Astrocyte (in vitro differentiated cells and primary cell): Measurements from ENCODE around the gene GSG1L. TPM values are rescaled to one million over a fixed set of nuclear protein-coding genes. Genes with fewer than 3 reads are reported as not detected.

Source experiments
- DNase-seq: peaks from one replicate; pipeline ENCODE4 v3.0.0-alpha.2; 2010; ENCODE audit warnings: low read depth
- FAIRE-seq: peaks from 2 replicates; lab custom pipeline; 2011; peaks lifted over from hg19 to GRCh38; lab: Jason Lieb, UNC
- H2AFZ ChIP-seq: 2 replicates; pipeline ENCODE4 v1.6.0; 2012; ENCODE audit warnings: low read depth, low read length, inconsistent platforms
- H3K27ac ChIP-seq: 2 replicates; pipeline ENCODE4 v1.5.1; 2011; ENCODE audit warnings: low read depth, low read length, inconsistent platforms
- H3K27me3 ChIP-seq: 2 replicates; pipeline ENCODE4 v1.6.0; 2011; ENCODE audit warnings: low read length, inconsistent platforms; ENCODE audit not compliant: insufficient read depth
- H3K36me3 ChIP-seq: 2 replicates; pipeline ENCODE4 v1.5.1; 2011; ENCODE audit warnings: low read length, inconsistent platforms; ENCODE audit not compliant: insufficient read depth
- H3K4me1 ChIP-seq: 2 replicates; pipeline ENCODE4 v1.5.1; 2011; ENCODE audit warnings: low read length, inconsistent platforms; ENCODE audit not compliant: insufficient read depth
- H3K4me2 ChIP-seq: 2 replicates; pipeline ENCODE4 v1.6.0; 2012; ENCODE audit warnings: low read length, inconsistent platforms
- H3K4me3 ChIP-seq: 2 replicates; pipeline ENCODE4 v1.5.1; 2011; ENCODE audit warnings: low read depth, mild to moderate bottlenecking, low read length, inconsistent platforms; ENCODE audit not compliant: insufficient read depth
- H3K79me2 ChIP-seq: 2 replicates; pipeline ENCODE4 v1.6.0; 2012; ENCODE audit warnings: mild to moderate bottlenecking, low read length, inconsistent platforms; ENCODE audit not compliant: insufficient read depth
- H3K9ac ChIP-seq: 2 replicates; pipeline ENCODE4 v1.6.0; 2012; ENCODE audit warnings: mild to moderate bottlenecking, low read length, inconsistent platforms
- H3K9me3 ChIP-seq: 2 replicates; pipeline ENCODE4 v1.5.1; 2012; ENCODE audit warnings: low read depth, mild to moderate bottlenecking, low read length, inconsistent platforms; ENCODE audit not compliant: insufficient read depth
- H4K20me1 ChIP-seq: 2 replicates; pipeline ENCODE4 v1.6.0; 2012; ENCODE audit warnings: low read length, inconsistent platforms; ENCODE audit not compliant: insufficient read depth
- H3K27ac Mint-ChIP-seq: one replicate; pipeline ENCODE4 v1.8.0; 2021; ENCODE audit warnings: mild to moderate bottlenecking, mixed read lengths; ENCODE audit not compliant: unreplicated experiment
- H3K27me3 Mint-ChIP-seq: one replicate; pipeline ENCODE4 v1.8.0; 2021; ENCODE audit warnings: low read depth, mixed read lengths; ENCODE audit not compliant: unreplicated experiment
- H3K36me3 Mint-ChIP-seq: one replicate; pipeline ENCODE4 v1.8.0; 2021; ENCODE audit warnings: low read depth, mixed read lengths; ENCODE audit not compliant: unreplicated experiment
- H3K4me1 Mint-ChIP-seq: one replicate; pipeline ENCODE4 v1.8.0; 2021; ENCODE audit warnings: low read depth, mixed read lengths; ENCODE audit not compliant: unreplicated experiment
- H3K4me3 Mint-ChIP-seq: one replicate; pipeline ENCODE4 v1.8.0; 2021; ENCODE audit warnings: mild to moderate bottlenecking, moderate library complexity, mixed read lengths; ENCODE audit not compliant: unreplicated experiment
- H3K9me3 Mint-ChIP-seq: one replicate; pipeline ENCODE4 v1.8.0; 2021; ENCODE audit warnings: mild to moderate bottlenecking, mixed read lengths; ENCODE audit not compliant: unreplicated experiment
- EZH2 ChIP-seq: IDR thresholded peaks from 2 replicates; pipeline ENCODE4 v1.6.1; 2012; ENCODE audit warnings: mild to moderate bottlenecking, low read length, inconsistent platforms; ENCODE audit not compliant: insufficient read depth
- total RNA-seq: library from RNA; stranded (reverse); gene quantifications from 2 replicates; pipeline ENCODE4 v1.2.1, GENCODE V29; 2021
- TF ChIP-seq, protein P1 (sequence below): IDR thresholded peaks from 2 replicates; pipeline ENCODE4 v1.5.1; 2011; ENCODE audit warnings: low read depth, mild to moderate bottlenecking, inconsistent platforms, low read length, moderate library complexity; ENCODE audit not compliant: insufficient read depth

The GSG1L gene
- total RNA-seq, 1 donor from 2014 or later = not detected

- no peaks in the 10 kb centered on the region for H3K27me3 Mint-ChIP-seq
- no peak overlapping the region for H3K27ac Mint-ChIP-seq
- FAIRE-seq (no peak), DNase-seq (no peak)
- H3K9me3 ChIP-seq = peaks cover 7% of the 10 kb centered on the region
- H3K4me1 ChIP-seq = peaks cover 33% of the 10 kb centered on the region
- no peaks in the 10 kb centered on the region for H3K79me2 ChIP-seq
- H2AFZ ChIP-seq = no peak overlapping the region
- peaks cover 16% of the 10 kb centered on the region for H3K4me1 Mint-ChIP-seq
- no peak overlapping the region for H3K27ac ChIP-seq
- no peak overlapping the region for H3K4me3 Mint-ChIP-seq
- TF ChIP-seq, protein P1, sequence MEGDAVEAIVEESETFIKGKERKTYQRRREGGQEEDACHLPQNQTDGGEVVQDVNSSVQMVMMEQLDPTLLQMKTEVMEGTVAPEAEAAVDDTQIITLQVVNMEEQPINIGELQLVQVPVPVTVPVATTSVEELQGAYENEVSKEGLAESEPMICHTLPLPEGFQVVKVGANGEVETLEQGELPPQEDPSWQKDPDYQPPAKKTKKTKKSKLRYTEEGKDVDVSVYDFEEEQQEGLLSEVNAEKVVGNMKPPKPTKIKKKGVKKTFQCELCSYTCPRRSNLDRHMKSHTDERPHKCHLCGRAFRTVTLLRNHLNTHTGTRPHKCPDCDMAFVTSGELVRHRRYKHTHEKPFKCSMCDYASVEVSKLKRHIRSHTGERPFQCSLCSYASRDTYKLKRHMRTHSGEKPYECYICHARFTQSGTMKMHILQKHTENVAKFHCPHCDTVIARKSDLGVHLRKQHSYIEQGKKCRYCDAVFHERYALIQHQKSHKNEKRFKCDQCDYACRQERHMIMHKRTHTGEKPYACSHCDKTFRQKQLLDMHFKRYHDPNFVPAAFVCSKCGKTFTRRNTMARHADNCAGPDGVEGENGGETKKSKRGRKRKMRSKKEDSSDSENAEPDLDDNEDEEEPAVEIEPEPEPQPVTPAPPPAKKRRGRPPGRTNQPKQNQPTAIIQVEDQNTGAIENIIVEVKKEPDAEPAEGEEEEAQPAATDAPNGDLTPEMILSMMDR = no peak
- TF ChIP-seq EZH2 = no peak
- H3K36me3 Mint-ChIP-seq = peaks cover 23% of the 10 kb centered on the region
- H3K9ac ChIP-seq = no peak overlapping the region
- no peaks in the 10 kb centered on the region for H4K20me1 ChIP-seq
- H3K9me3 Mint-ChIP-seq = peaks cover 7% of the 10 kb centered on the region
- H3K36me3 ChIP-seq = no peaks in the 10 kb centered on the region
- peak overlapping the region; percentile 52 for H3K4me2 ChIP-seq
- H3K27me3 ChIP-seq = no peaks in the 10 kb centered on the region
- H3K4me3 ChIP-seq = no peak overlapping the region
These were observed 301.7 kb downstream of the GSG1L start for GRCh38 chr16:27761816-27762215.

DNA sequence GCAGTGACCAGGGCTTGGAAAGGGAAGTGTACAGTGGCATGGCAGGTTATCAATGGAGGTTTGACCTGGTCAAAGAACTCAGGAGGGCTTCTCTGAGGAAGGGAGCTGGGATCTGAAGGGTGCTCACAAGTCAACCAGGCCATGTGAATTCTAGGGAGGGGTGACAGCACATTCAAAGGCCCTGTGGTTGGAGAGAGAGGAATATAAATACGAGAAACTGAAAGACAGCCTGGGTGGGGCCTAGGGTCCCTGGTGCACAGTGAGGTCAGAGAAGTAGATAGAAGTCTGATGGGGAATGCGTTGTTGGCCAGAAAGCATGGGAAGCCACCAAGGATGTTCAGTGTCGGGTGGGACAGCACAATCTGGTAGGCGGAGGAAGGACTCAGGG is 302.7 kb downstream of the GSG1L start:
- peaks cover 7% of the 10 kb centered on the region for H3K9me3 Mint-ChIP-seq
- Histone ChIP-seq H3K9ac (no peak overlapping the region), H3K9me3 (peaks cover 7% of the 10 kb centered on the region), H3K36me3 (no peaks in the 10 kb centered on the region), H4K20me1 (no peaks in the 10 kb centered on the region), H3K4me1 (peaks cover 33% of the 10 kb centered on the region), H3K27me3 (no peaks in the 10 kb centered on the region), H3K4me2 (no peak overlapping the region), H3K27ac (no peak overlapping the region), H2AFZ (no peak overlapping the region), H3K79me2 (no peaks in the 10 kb centered on the region), H3K4me3 (no peak overlapping the region)
- peaks cover 16% of the 10 kb centered on the region for H3K4me1 Mint-ChIP-seq
- FAIRE-seq (no peak), DNase-seq (no peak)
- TF ChIP-seq, protein P1 = no peak
- no peak for TF ChIP-seq EZH2
- H3K4me3 Mint-ChIP-seq = no peak overlapping the region
- H3K36me3 Mint-ChIP-seq = peaks cover 23% of the 10 kb centered on the region
- no peaks in the 10 kb centered on the region for H3K27me3 Mint-ChIP-seq
- no peak overlapping the region for H3K27ac Mint-ChIP-seq

GRCh38 chr16:27759967-27760788 is 303.3 kb downstream of the GSG1L start:
- Histone ChIP-seq H3K4me2 (no peak overlapping the region), H4K20me1 (no peaks in the 10 kb centered on the region), H3K9ac (no peak overlapping the region), H3K4me3 (no peak overlapping the region), H3K9me3 (peaks cover 7% of the 10 kb centered on the region), H3K79me2 (no peaks in the 10 kb centered on the region), H3K27me3 (no peaks in the 10 kb centered on the region), H3K4me1 (peaks cover 33% of the 10 kb centered on the region), H3K36me3 (no peaks in the 10 kb centered on the region), H3K27ac (peak overlapping the region; percentile 8), H2AFZ (no peak overlapping the region)
- Mint-ChIP-seq H3K9me3 (peaks cover 7% of the 10 kb centered on the region), H3K4me3 (no peak overlapping the region), H3K36me3 (peaks cover 20% of the 10 kb centered on the region), H3K27me3 (no peaks in the 10 kb centered on the region), H3K4me1 (peaks cover 16% of the 10 kb centered on the region), H3K27ac (peak overlapping the region; percentile 35)
- no peak for DNase-seq
- TF ChIP-seq EZH2 = no peak
- TF ChIP-seq, protein P1 = no peak
- no peak for FAIRE-seq
